GM21515 (cell line): ENCODE results near the gene CNFN.

ENCODE experiments used
- ATAC-seq: cut with Tn5 transposase; IDR thresholded peaks from one replicate; pipeline ENCODE4 v1.9.1; 2021; ENCODE audit not compliant: unreplicated experiment

Gene CNFN

GRCh38 chr19:42389899-42390298 is at the start of gene CNFN:
Gene CNFN, minus strand, starts transcription at chr19:42390297. Its CDS starts 1,260 bp downstream, at chr19:42389037.
- ATAC-seq = no peak

GRCh38 chr19:42436006-42436405 is 45.9 kb upstream of the CNFN start:
- ATAC-seq = no peak

- ATAC-seq = no peak
Measured at GRCh38 chr19:42435316-42435715, 45.2 kb upstream of the CNFN start.

GRCh38 chr19:42433503-42434260 is 43.6 kb upstream of the CNFN start:
- no peak for ATAC-seq

GRCh38 chr19:42431486-42431885 is 41.4 kb upstream of the CNFN start:
- ATAC-seq = no peak

GRCh38 chr19:42428676-42429075 is 38.6 kb upstream of the CNFN start:
- ATAC-seq = no peak

- ATAC-seq = no peak
Measured at GRCh38 chr19:42427313-42427712, 37.2 kb upstream of the CNFN start, which contains the start of gene LIPE. Gene LIPE, minus strand, starts transcription at chr19:42427388. Its CDS starts 239 bp downstream, at chr19:42427149.

GRCh38 chr19:42426643-42427042 is 36.5 kb upstream of the CNFN start:
- no peak for ATAC-seq

- ATAC-seq = no peak
Measured at GRCh38 chr19:42424712-42425131, 34.6 kb upstream of the CNFN start.

- no peak for ATAC-seq
Measured at GRCh38 chr19:42424345-42424707, 34.2 kb upstream of the CNFN start.

- peak; percentile 84 for ATAC-seq
Measured at GRCh38 chr19:42423462-42424344, 33.6 kb upstream of the CNFN start.

- ATAC-seq = peak; percentile 30
Measured at GRCh38 chr19:42422901-42423461, 32.9 kb upstream of the CNFN start.

- ATAC-seq = no peak
Measured at GRCh38 chr19:42422092-42422900, 32.2 kb upstream of the CNFN start.

- no peak for ATAC-seq
Measured at GRCh38 chr19:42421591-42422031, 31.5 kb upstream of the CNFN start.

- no peak for ATAC-seq
Measured at GRCh38 chr19:42421101-42421500, 31.0 kb upstream of the CNFN start.

GRCh38 chr19:42420055-42420544 is 30.0 kb upstream of the CNFN start:
- ATAC-seq = peak; percentile 36

- no peak for ATAC-seq
Measured at GRCh38 chr19:42419309-42419708, 29.2 kb upstream of the CNFN start.

- ATAC-seq = no peak
Measured at GRCh38 chr19:42412661-42413076, 22.6 kb upstream of the CNFN start.

GRCh38 chr19:42412227-42412626 is 22.1 kb upstream of the CNFN start:
- ATAC-seq = no peak

GRCh38 chr19:42411581-42412178 is 21.6 kb upstream of the CNFN start:
- no peak for ATAC-seq
